SK-N-MC (cell line): ENCODE measurements around the gene FOXC2.
"Not testable (repeated sequence)": the region's sequence is repeated elsewhere in the genome, so short reads cannot be mapped to it uniquely, and the experiment has no call there.

Experiments used
- DNase-seq: peaks from one replicate; pipeline ENCODE4 v3.0.0-alpha.2; 2011; ENCODE audit warnings: low read depth, low spot score
- H3K27ac ChIP-seq: fragments of 200-600 bp; sonication (generic); 2 replicates; pipeline ENCODE4 v1.5.1; 2016; ENCODE audit warnings: mixed run types
- H3K36me3 ChIP-seq: fragments of 200-600 bp; sonication (generic); 2 replicates; pipeline ENCODE4 v1.6.1; 2017; ENCODE audit warnings: antibody characterized with exemption, low read length, mixed read lengths; ENCODE audit not compliant: insufficient read depth
- H3K4me3 ChIP-seq: fragments of 200-600 bp; sonication (generic); 2 replicates; pipeline ENCODE4 v1.5.1; 2016
- H3K9ac ChIP-seq: fragments of 200-600 bp; sonication (generic); 2 replicates; pipeline ENCODE4 v1.8.0; 2017; ENCODE audit warnings: mixed run types, mixed read lengths; ENCODE audit not compliant: insufficient read length
- H3K9me3 ChIP-seq: fragments of 200-600 bp; sonication (generic); 2 replicates; pipeline ENCODE4 v1.6.1; 2017; ENCODE audit warnings: low read depth, mild to moderate bottlenecking, antibody characterized with exemption, low read length, moderate library complexity, mixed read lengths
- EZH2 ChIP-seq: fragments of 200-600 bp; sonication (generic); IDR thresholded peaks from one replicate; pipeline ENCODE4 v1.6.1; 2017; ENCODE audit warnings: antibody characterized with exemption
- FOXP2 ChIP-seq: optimal IDR thresholded peaks from 2 replicates; pipeline ENCODE3; 2011; ENCODE audit warnings: mild to moderate bottlenecking, moderate library complexity; ENCODE audit not compliant: insufficient read depth; ENCODE audit errors: extremely low read length, control extremely low read depth
- POLR2AphosphoS5 ChIP-seq: IDR thresholded peaks from 2 replicates; pipeline ENCODE4 v1.6.1; 2012; ENCODE audit warnings: mild to moderate bottlenecking, low read depth, low read length, borderline replicate concordance

The FOXC2 gene

GRCh38 chr16:86584726-86585721 is 18.4 kb downstream of the FOXC2 start:
- H3K36me3 ChIP-seq = no peaks in the 10 kb centered on the region
- no peak overlapping the region for H3K27ac ChIP-seq
- H3K9me3 ChIP-seq = no peaks in the 10 kb centered on the region
- H3K9ac ChIP-seq = no peak overlapping the region
- DNase-seq = no peak
- H3K4me3 ChIP-seq = no peak overlapping the region
- TF ChIP-seq EZH2 (no peak), POLR2AphosphoS5 (no peak), FOXP2 (no peak)

- no peak overlapping the region for H3K4me3 ChIP-seq
- no peak overlapping the region for H3K27ac ChIP-seq
- no peaks in the 10 kb centered on the region for H3K36me3 ChIP-seq
- DNase-seq = no peak
- no peak overlapping the region for H3K9ac ChIP-seq
- H3K9me3 ChIP-seq = no peaks in the 10 kb centered on the region
- no peak for TF ChIP-seq POLR2AphosphoS5
- no peak for TF ChIP-seq FOXP2
- no peak for TF ChIP-seq EZH2
These were observed 19.4 kb downstream of the FOXC2 start for GRCh38 chr16:86585821-86586611.

DNA sequence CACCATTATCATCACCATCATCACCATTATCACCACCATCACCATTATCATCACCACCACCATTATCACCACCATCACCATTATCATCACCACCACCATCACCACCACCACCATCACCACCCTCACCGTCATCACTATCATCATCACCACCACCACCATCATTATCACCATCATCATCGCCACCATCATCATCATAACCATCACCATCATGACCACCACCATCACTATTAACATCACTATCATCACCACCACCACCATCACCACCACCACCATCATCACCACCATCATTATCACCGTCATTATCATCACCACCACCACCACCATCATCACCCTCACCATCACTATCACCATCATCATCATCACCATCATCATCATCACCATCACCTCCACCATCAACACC is 20.9 kb downstream of the FOXC2 start:
- Histone ChIP-seq H3K27ac (no peak overlapping the region), H3K9me3 (no peaks in the 10 kb centered on the region), H3K36me3 (no peaks in the 10 kb centered on the region), H3K9ac (no peak overlapping the region), H3K4me3 (no peak overlapping the region)
- TF ChIP-seq FOXP2 (no peak), EZH2 (no peak), POLR2AphosphoS5 (no peak)
- no peak for DNase-seq

DNA sequence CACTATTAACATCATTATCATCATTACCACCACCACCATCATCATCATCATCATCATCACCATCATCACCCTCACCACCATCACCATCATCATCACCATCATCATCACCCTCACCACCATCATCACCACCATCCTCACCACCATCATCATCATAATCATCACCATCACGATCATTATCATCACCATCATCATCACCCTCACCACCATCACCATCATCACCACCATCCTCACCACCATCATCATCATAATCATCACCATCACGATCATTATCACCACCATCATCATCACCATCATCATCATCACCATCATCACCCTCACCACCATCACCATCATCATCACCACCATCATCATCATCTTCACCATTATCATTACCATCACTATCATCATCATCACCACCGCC is 21.3 kb downstream of the FOXC2 start:
- H3K4me3 ChIP-seq, H3K9ac ChIP-seq, H3K9me3 ChIP-seq, H3K36me3 ChIP-seq, DNase-seq, H3K27ac ChIP-seq: not testable (repeated sequence)

- no peak overlapping the region for H3K4me3 ChIP-seq
- H3K36me3 ChIP-seq = no peaks in the 10 kb centered on the region
- H3K9me3 ChIP-seq = no peaks in the 10 kb centered on the region
- TF ChIP-seq POLR2AphosphoS5 = no peak
- TF ChIP-seq FOXP2 = no peak
- no peak for TF ChIP-seq EZH2
- H3K9ac ChIP-seq = no peak overlapping the region
- no peak for DNase-seq
- H3K27ac ChIP-seq = no peak overlapping the region
These were observed 24.0 kb downstream of the FOXC2 start for GRCh38 chr16:86590501-86591144.

- no peak for TF ChIP-seq FOXP2
- TF ChIP-seq EZH2 = no peak
- no peak for TF ChIP-seq POLR2AphosphoS5
- H3K4me3 ChIP-seq = no peak overlapping the region
- no peaks in the 10 kb centered on the region for H3K36me3 ChIP-seq
- no peak overlapping the region for H3K27ac ChIP-seq
- no peak for DNase-seq
- no peak overlapping the region for H3K9ac ChIP-seq
- no peaks in the 10 kb centered on the region for H3K9me3 ChIP-seq
These were observed 24.6 kb downstream of the FOXC2 start for GRCh38 chr16:86591270-86591669.

DNA sequence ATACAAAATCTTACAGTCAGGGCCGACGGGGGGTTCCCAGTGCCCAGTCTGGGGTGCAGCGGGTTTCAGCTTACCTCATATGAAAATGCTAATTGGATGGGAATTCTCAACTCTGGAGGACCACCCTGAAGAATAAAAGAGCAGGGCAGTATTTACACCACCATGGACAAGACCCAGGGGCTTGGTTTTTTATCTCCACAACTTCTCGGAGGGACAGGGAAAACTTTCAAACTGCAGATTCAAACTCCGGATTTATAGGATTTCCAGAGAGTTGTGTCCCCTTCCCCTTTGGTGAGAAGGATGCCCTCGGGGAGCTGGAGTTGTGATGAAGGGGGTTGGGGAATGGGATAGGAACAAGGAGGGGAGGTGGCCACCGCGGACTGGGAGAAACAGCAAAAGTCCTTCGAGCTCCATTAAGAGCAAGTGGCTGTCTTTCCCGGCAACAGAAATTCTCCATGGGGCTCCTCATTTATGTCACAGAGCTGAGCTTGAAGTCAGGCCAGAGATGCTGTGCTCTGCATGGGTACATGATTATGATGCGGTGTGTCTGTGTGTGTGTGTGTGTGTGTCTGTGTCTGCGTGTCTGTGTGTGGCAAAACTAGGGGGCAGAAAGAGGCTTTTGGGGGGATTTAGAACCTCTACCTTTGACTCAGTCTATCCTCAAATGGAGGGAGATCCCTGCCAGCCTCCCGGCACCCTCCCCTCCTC is 27.4 kb downstream of the FOXC2 start:
- TF ChIP-seq EZH2 (no peak), POLR2AphosphoS5 (no peak), FOXP2 (no peak)
- Histone ChIP-seq H3K9me3 (no peaks in the 10 kb centered on the region), H3K9ac (no peak overlapping the region), H3K4me3 (no peak overlapping the region), H3K36me3 (no peaks in the 10 kb centered on the region), H3K27ac (no peak overlapping the region)
- no peak for DNase-seq

DNA sequence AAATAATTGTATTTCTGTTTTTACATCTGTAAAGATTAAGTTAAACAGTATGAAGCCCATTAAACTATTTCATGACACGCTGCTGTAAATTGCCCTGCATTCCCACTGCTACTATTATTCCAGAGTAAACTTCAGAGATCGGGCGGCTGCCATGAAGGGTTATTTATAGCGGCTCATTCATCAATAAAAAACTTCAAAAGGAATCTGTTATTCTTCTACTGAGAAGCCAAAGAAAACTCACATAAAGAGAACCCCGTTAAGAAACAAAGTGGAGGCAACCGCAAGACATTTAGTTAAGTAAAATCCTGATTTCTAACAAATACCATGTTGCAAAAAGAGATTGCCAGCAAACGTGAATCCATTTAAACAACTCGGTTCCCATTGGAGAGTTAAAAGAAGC is 28.1 kb downstream of the FOXC2 start:
- Histone ChIP-seq H3K36me3 (no peaks in the 10 kb centered on the region), H3K9ac (no peak overlapping the region), H3K9me3 (no peaks in the 10 kb centered on the region), H3K27ac (no peak overlapping the region), H3K4me3 (no peak overlapping the region)
- no peak for DNase-seq
- TF ChIP-seq FOXP2 = no peak
- TF ChIP-seq EZH2 = no peak
- TF ChIP-seq POLR2AphosphoS5 = no peak
